ENCODE data around the gene SND1. TPM values are rescaled to one million over a fixed set of nuclear protein-coding genes. Genes with fewer than 3 reads are reported as not detected.

Gene SND1
- total RNA-seq, 4 donors from 2014 or later, result 55.5 to 305 (median 80.1) TPM

GRCh38 chr7:127810113-127810512 is 158.1 kb downstream of the SND1 start:
- DNase-seq, result no peak
- no peaks in the 10 kb centered on the region for H3K27me3 ChIP-seq
- H3K27ac ChIP-seq, result no peak overlapping the region
- peaks cover 0 to 4% (median 0%) of the 10 kb centered on the region in 3 donors for H3K36me3 ChIP-seq
- no peak for TF ChIP-seq CTCF (IDR thresholded peaks at IDR 0.05)
- TF ChIP-seq POLR2A (IDR thresholded peaks at IDR 0.05), result no peak
- no peaks in the 10 kb centered on the region for H3K4me1 ChIP-seq
- H3K9me3 ChIP-seq, result no peaks in the 10 kb centered on the region
- no peak overlapping the region for H3K4me3 ChIP-seq

GRCh38 chr7:127810696-127811660 is 159.0 kb downstream of the SND1 start:
- H3K4me3 ChIP-seq, result no peak overlapping the region
- H3K27ac ChIP-seq, result no peak overlapping the region
- H3K36me3 ChIP-seq, result peaks cover 0 to 4% (median 0%) of the 10 kb centered on the region in 3 donors
- no peaks in the 10 kb centered on the region for H3K27me3 ChIP-seq
- H3K9me3 ChIP-seq, result no peaks in the 10 kb centered on the region
- no peaks in the 10 kb centered on the region for H3K4me1 ChIP-seq
- DNase-seq, result no peak
- TF ChIP-seq POLR2A (IDR thresholded peaks at IDR 0.05) (no peak), CTCF (IDR thresholded peaks at IDR 0.05) (no peak)

GRCh38 chr7:127812540-127812939 is 160.5 kb downstream of the SND1 start:
- H3K4me1 ChIP-seq, result no peaks in the 10 kb centered on the region
- no peak for DNase-seq
- no peak overlapping the region for H3K4me3 ChIP-seq
- peaks cover 0 to 2% (median 0%) of the 10 kb centered on the region in 3 donors for H3K36me3 ChIP-seq
- TF ChIP-seq CTCF (IDR thresholded peaks at IDR 0.05) (no peak), POLR2A (IDR thresholded peaks at IDR 0.05) (no peak)
- no peaks in the 10 kb centered on the region for H3K9me3 ChIP-seq
- no peak overlapping the region for H3K27ac ChIP-seq
- H3K27me3 ChIP-seq, result no peaks in the 10 kb centered on the region

- Histone ChIP-seq H3K36me3 (no peaks in the 10 kb centered on the region), H3K9me3 (no peaks in the 10 kb centered on the region), H3K27me3 (no peaks in the 10 kb centered on the region), H3K4me3 (no peak overlapping the region), H3K27ac (no peak overlapping the region), H3K4me1 (no peaks in the 10 kb centered on the region)
- no peak for DNase-seq
- no peak for TF ChIP-seq POLR2A (IDR thresholded peaks at IDR 0.05)
- TF ChIP-seq CTCF (IDR thresholded peaks at IDR 0.05), result no peak
Measured at GRCh38 chr7:127813991-127814541, 162.1 kb downstream of the SND1 start.

- H3K9me3 ChIP-seq, result no peaks in the 10 kb centered on the region
- no peak overlapping the region for H3K27ac ChIP-seq
Measured at GRCh38 chr7:127815631-127816145, 163.7 kb downstream of the SND1 start.

More at GRCh38 chr7:127815631-127816145, 163.7 kb downstream of the SND1 start:
- no peak for TF ChIP-seq POLR2A (IDR thresholded peaks at IDR 0.05)
- no peak for TF ChIP-seq CTCF (IDR thresholded peaks at IDR 0.05)
- no peak for DNase-seq
- H3K4me3 ChIP-seq, result no peak overlapping the region
- H3K27me3 ChIP-seq, result no peaks in the 10 kb centered on the region
- H3K4me1 ChIP-seq, result no peaks in the 10 kb centered on the region
- no peaks in the 10 kb centered on the region for H3K36me3 ChIP-seq
